Coronary artery (tissue), 2 donors: ENCODE data around the gene PPBP.

Experiments
- DNase-seq: peaks from one replicate; pipeline ENCODE4 v3.0.0-alpha.2; 2017; ENCODE audit warnings: low spot score
- H3K27ac ChIP-seq, 2 donors: fragments of 200-600 bp; sonication (generic); one replicate each; pipeline ENCODE4 v1.5.1; 2016 to 2019
- H3K4me3 ChIP-seq: fragments of 200-600 bp; sonication (generic); 2 replicates; pipeline ENCODE4 v1.5.1; 2016; ENCODE audit warnings: mild to moderate bottlenecking, moderate library complexity
- CTCF ChIP-seq: fragments of 200-600 bp; sonication (generic); IDR thresholded peaks from one replicate; pipeline ENCODE4 v1.5.1; 2019; ENCODE audit warnings: antibody characterized with exemption

Gene PPBP

DNA sequence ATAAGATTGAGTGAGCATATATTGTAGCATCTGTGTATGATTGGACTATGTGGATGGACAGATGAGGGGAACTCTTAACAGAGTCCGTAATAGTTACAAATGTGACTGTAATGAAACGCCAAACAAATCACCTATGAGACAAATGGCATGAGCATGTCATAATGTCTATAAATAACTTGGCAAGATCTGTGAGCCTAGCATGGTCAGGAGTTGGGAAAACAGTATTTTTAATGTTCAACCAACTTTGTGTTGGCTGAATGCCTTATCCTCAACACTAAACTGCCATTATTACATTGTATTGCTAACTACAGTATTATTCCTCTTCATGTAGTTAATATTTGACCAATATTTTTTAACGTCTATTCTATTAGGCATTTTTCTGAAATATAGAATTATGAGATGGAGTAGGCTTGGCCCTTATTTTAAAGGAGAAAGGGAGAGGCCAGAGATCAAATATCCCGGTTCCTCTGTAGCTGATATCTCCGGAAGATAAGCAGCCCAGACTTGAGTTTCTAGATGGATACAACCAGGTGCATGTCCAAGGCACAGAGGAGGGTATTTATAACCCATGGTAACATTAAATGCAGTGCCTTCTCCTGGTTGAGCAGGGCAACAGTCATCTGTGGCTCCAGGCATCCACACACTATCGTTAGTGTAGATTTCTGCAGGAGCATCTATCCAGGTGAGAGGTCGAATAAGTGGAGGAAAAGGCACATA, 38.8 kb downstream of the PPBP start:
- DNase-seq: no peak
- TF ChIP-seq CTCF: no peak
- Histone ChIP-seq H3K27ac (no peak overlapping the region), H3K4me3 (no peak overlapping the region)

GRCh38 chr4:73948291-73948690, 39.7 kb downstream of the PPBP start:
- no peak overlapping the region for H3K27ac ChIP-seq
- no peak overlapping the region for H3K4me3 ChIP-seq
- no peak for TF ChIP-seq CTCF
- no peak for DNase-seq

DNA sequence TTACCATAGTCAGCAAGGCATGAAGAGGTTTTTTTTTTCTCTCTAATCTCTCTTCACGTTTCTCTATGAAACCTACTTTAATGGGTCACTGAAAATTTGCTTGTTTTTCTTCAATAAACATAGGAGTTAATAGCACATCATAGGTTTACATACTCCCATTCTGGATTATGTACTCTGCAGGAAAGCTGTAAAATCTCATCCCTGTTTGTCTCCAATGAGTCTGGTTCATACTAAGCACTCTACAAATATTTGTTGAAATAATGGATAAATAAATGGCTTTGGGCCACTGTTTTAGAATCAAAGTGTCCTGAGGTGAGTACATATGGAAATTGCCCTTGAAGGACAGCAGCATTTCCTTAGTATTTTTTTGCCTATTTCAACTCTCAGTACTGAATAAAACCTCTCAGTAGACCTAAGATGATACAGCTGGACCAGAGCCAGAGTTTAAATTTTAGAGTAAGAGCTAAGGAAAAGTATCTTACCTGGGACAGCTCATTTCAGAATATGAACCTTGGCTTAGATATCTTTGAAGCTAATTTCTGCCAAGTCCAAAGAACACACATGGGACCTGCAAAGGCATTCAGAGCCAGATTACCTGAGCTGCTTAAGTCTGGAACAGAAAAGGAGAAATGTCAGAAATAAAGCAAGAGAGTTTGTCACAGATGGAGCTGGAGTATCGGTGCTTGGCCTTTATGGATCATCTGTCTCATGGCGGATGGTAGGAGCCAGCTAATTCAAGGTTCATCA, 40.6 kb downstream of the PPBP start:
- no peak overlapping the region for H3K4me3 ChIP-seq
- DNase-seq: no peak
- TF ChIP-seq CTCF: no peak
- no peak overlapping the region for H3K27ac ChIP-seq

GRCh38 chr4:73945674-73946449, 42.1 kb downstream of the PPBP start:
- H3K4me3 ChIP-seq: no peak overlapping the region
- TF ChIP-seq CTCF: no peak
- DNase-seq: no peak
- no peak overlapping the region for H3K27ac ChIP-seq

GRCh38 chr4:73945140-73945539, 42.9 kb downstream of the PPBP start:
- Histone ChIP-seq H3K27ac (no peak overlapping the region), H3K4me3 (no peak overlapping the region)
- TF ChIP-seq CTCF: no peak
- DNase-seq: no peak

DNA sequence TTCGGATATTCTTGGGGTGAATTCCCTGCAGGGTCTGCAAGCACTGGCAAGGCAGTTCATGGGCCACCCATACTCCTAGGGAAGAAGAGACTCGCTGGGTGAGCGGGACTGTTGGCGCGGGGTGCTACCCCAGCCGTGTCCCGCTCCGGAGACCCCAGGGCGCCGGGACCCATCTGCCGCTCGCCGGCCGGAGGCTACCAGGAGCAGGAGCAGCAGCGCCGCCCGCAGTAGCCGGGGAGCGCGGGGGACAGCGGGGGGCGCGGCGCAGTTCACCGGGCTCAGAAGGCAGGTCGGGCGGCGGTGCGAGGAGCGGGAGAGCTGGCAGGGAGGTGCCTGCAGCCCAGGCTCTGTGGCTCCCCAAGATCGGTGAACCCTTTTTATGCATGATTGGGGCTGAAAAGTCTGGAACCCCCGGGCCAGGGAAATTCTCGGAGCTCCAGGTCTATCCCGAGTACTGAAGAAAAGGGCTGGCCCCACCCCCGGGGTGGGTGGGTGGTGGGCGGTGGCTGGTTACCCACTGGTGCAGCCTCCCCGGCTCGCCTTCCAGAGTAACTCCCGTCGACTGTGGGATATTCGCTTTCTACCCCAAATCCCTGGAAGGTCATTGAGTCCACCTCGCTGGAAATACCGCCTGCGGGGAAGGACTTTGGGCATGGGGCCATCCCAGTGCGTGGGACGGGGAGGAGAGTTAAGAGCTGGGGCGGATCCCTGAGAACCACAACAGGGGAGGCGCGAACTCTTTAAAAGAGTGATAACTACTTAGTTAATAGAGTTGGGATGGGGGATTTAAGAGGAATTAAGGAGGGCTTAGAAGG, 43.7 kb downstream of the PPBP start:
- no peak for TF ChIP-seq CTCF
- Histone ChIP-seq H3K4me3 (peak overlapping the region; percentile 58), H3K27ac (no peak overlapping the region)
- no peak for DNase-seq
